Jurkat, Clone E6-1 (cell line): ENCODE results near the gene VHLL.
A peak's percentile ranks its signal among the peaks of the same experiment; 100 is the strongest.

ENCODE experiments used
- DNase-seq: peaks from one replicate; pipeline ENCODE4 v3.0.0-alpha.2; 2011; ENCODE audit warnings: low read depth, low spot score
- H3K4me3 ChIP-seq: 2 replicates; pipeline ENCODE4 v1.5.1; 2011; ENCODE audit warnings: mild to moderate bottlenecking, low read length, control low read depth, moderate library complexity

Gene VHLL

DNA sequence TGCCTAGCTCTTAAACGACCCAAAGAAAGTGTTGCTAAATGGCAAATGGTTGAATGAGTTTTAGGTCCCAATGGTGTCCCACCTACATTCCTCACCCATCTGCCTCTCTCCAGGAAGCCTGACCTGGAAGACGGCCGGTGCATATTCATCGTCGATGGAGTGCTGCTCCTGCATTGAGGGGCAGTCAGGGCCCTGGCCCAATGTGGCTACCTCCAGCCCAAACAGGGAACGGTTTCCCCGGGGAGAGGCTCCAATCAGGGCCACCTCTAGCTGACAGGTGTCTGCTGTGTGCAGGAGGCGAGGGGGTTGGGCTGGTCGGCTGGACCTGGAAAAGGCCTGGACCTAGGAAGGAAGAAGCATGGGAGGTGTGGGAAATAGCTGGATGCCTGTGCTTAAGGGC is 5.2 kb downstream of the VHLL start:
- no peak overlapping the region for H3K4me3 ChIP-seq
- DNase-seq = no peak

- H3K4me3 ChIP-seq = no peak overlapping the region
- DNase-seq = no peak
These were observed 6.0 kb downstream of the VHLL start for GRCh38 chr1:156293098-156293434.

- H3K4me3 ChIP-seq = no peak overlapping the region
- DNase-seq = no peak
These were observed 7.7 kb downstream of the VHLL start for GRCh38 chr1:156291226-156292061.

DNA sequence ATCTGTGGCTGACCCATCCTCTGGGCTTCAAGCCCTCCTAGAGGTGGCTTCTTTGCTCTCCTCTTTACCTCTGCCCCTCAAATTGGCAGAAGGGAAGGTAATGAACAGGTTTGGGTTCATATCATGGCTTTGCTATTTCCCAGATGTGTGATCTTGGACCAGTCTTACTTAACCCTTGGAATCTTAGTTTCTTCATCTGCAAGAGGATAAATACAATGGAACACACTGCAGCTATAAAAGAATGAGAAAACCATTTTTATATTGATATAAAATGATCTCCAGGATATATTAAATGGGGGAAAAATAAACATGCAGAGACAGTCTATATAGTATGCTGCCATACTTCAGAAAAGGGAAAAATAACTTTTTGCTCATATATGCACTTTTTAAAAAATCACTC is 9.2 kb downstream of the VHLL start:
- DNase-seq = no peak
- H3K4me3 ChIP-seq = no peak overlapping the region

GRCh38 chr1:156286061-156286460 is 13.0 kb downstream of the VHLL start:
- DNase-seq = no peak
- H3K4me3 ChIP-seq = no peak overlapping the region

- no peak overlapping the region for H3K4me3 ChIP-seq
- DNase-seq = no peak
These were observed 13.7 kb downstream of the VHLL start for GRCh38 chr1:156285437-156285836.

- H3K4me3 ChIP-seq = no peak overlapping the region
- no peak for DNase-seq
These were observed 14.3 kb downstream of the VHLL start for GRCh38 chr1:156284757-156285156.

- DNase-seq = no peak
These were observed 15.0 kb downstream of the VHLL start, which contains the start of gene TMEM79 for GRCh38 chr1:156284112-156284511. TSS of gene TMEM79 (plus strand) at chr1:156284325. CDS start at chr1:156285227, 902 bp downstream.

GRCh38 chr1:156283521-156283920 is 15.6 kb downstream of the VHLL start:
- DNase-seq = no peak
- peak overlapping the region; percentile 81 for H3K4me3 ChIP-seq

More at GRCh38 chr1:156284112-156284511, 15.0 kb downstream of the VHLL start, which contains the start of gene TMEM79:
- H3K4me3 ChIP-seq = peak within 1 kb of the TSS; percentile 81

DNA sequence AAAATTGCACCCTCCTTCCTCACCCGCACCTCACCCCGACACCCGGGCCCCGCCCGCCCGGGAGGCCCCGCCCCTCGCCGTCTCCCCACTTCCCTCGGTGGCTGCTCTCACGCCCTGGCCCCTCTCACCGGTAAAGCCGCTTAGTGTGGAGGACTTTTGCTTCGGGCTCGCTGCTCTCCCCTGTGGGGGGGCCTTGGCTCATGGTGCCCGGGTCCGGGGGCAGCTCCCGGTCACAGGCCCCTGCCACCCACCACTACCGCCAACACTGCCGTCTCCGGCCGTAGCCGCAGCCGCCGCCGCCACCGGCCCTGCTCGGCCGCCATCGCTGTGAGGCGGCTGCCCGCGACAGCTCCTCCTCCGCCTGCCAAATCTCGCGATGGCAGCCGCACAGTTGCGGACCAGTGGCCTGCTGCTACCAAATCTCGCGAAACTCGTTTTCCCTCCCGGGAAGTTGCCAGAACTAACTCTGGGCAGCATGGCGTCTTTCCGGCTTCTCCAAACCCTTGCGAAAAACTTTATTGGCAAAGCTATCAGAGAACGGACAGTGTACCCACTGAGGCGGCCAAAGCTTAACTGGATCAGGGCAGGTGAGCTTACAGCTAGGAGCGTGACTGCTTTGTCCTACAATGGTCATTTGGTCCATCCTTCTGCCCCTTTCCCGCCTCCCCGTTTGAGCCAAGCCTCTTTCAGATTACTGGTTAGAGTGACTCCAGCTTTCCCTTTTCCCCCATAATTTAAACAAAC is 16.5 kb downstream of the VHLL start, which contains the start of gene SMG5:
TSS of gene SMG5 (minus strand) at position 347 of the 744 bp plus-strand sequence. CDS start at position 202, 145 bp downstream.
- DNase-seq = peak; percentile 99
- peak within 1 kb of the TSS; percentile 81 for H3K4me3 ChIP-seq

- peak overlapping the region; percentile 81 for H3K4me3 ChIP-seq
- no peak for DNase-seq
These were observed 17.2 kb downstream of the VHLL start for GRCh38 chr1:156281693-156282478.

GRCh38 chr1:156281281-156281680 is 17.8 kb downstream of the VHLL start:
- DNase-seq = no peak
- peak overlapping the region; percentile 81 for H3K4me3 ChIP-seq

DNA sequence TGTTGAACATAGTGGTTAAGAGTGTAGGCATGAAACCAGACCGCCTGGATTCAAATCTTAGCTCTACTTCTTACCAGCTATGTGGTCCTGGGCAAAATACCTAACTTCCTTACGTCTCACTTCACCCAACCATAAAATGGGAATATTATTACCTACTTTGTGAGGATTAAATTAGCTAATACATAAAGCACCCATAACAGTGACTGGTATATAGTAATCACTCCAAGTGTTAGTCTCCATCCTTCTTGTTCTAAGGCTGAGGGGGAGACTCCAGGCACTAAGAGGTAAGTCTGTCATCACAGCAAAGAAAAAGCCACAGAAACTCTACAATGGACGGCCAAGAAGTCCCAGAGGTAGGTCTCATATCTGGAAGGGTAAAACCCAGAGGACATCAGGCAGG is 19.3 kb downstream of the VHLL start:
- H3K4me3 ChIP-seq = no peak overlapping the region
- no peak for DNase-seq

- DNase-seq = no peak
These were observed 22.1 kb downstream of the VHLL start for GRCh38 chr1:156276966-156277381.

DNA sequence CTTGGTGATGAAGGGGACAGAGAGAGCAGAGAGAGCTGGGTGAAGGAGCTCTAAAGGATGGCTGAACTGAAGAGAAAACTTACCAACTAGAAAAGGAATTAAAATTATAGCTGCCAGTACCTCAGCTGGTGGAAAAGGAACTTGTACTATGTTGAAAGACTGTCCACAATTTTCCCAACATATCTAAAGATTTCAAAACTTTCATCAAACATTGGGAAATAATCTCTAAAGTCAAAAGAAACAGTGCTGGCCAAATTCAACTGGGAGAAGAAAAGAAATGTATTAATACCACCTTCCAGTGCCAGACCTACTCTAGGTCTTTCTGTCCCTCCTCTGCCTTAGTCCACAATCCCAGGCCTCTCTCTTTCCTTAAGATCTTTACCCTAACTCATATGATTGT is 22.6 kb downstream of the VHLL start:
- DNase-seq = no peak
- no peak overlapping the region for H3K4me3 ChIP-seq

More at GRCh38 chr1:156276966-156277381, 22.1 kb downstream of the VHLL start:
- H3K4me3 ChIP-seq = no peak overlapping the region

- H3K4me3 ChIP-seq = no peak overlapping the region
- DNase-seq = no peak
These were observed 28.8 kb downstream of the VHLL start for GRCh38 chr1:156270314-156270713.

DNA sequence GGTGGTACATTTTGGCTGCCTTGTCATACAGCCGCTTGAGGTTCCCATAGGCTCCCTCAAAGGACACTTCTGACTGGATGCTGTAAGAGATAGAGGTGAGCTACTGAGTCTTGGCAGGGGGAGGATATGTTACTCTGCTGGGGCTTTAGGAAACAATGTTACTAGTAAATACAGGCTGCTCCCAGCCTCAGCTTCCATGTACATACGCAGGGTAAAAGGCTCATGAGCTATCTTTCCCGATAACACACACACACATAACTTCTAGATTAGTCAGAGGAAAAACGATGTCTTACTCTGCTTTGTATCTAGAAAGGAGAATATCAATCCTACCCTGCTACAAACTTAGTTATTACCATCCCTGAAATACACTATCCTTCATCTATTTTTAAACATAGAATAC is 30.8 kb downstream of the VHLL start:
- DNase-seq = no peak
- no peak overlapping the region for H3K4me3 ChIP-seq

GRCh38 chr1:156266051-156266450 is 33.1 kb downstream of the VHLL start:
- no peak for DNase-seq
- H3K4me3 ChIP-seq = no peak overlapping the region

GRCh38 chr1:156263288-156263655 is 35.8 kb downstream of the VHLL start:
- DNase-seq = no peak
- H3K4me3 ChIP-seq = no peak overlapping the region
